AML-193 (cell line): Measurements from ENCODE around the gene WDR75.
"Not testable (repeated sequence)": the region's sequence is repeated elsewhere in the genome, so short reads cannot be mapped to it uniquely, and the experiment has no call there.

ENCODE experiments used
- DNase-seq, 2 experiments: peaks; one replicate each; lab custom pipeline; 2025; lab: John Stamatoyannopoulos, UW

The WDR75 gene

DNA sequence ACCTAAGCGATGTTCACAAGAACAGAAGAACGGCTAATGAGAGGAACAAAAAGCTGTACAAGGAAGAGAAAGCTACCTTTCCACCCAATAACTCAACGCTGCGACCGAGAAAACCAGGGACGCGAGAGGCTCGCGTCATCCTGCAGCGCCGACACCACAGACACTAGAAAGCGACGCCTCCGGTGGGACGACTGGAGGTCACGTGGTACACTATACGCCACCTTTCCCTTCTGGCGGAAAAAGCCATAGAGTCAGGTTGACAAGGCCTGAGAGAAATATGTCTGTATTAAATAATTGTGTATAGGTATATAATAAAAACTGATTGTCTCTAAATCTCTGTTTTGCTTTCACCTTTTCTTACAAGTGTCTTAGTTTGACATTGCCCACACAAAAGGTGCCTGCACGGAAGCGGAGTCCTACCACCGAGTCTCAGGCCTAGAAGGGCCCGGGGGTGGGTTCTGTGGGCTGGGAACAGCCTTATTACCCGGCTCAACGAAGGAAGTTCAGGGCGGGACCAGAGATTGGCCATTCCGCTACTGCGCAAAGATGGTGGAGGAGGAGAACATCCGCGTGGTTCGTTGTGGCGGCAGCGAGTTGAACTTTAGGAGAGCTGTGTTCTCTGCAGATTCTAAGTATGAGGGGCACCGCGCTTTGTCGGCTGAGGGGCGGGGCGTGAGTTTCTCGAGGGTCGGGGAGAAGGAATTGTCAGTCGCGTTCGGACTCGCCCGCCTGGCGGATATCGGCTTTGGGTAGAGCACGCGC, at the start of gene WDR75:
Gene WDR75, plus strand, starts transcription at position 528 of the 762 bp plus-strand sequence. Its CDS starts 19 bp downstream, at position 547.
- DNase-seq = peak; percentile 90 to 96

DNA sequence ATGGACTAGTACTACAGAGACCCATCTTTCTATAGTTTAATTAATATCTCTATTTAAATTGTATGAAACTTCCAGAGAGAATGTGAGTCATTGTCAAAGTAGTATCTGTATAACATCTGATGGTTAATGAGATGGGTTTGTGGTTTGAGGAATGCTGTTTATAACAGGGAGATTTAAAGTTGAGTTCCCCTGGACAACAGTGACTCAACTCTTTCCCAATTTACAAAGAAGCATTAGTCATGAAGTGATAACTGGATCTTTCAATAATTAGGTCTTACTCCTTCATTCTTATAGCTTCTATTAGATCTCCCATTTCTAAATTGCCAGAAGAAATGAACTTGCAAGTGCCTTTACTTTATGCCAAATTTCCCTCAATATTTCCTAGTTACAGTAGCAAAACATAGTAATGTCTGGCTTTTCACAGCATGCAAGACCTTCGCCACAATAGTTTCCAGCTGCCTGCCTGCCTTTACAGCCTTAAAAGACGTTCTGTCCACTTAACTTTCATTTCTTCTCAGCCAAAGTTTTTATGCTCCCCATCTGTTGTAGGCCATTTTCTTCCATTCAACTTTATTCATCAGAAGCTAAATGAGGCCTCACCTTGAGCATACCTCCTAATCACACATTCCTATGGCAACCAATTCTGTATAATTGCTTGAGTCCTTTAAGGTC, 47.7 kb upstream of the WDR75 start:
- DNase-seq = no peak

DNA sequence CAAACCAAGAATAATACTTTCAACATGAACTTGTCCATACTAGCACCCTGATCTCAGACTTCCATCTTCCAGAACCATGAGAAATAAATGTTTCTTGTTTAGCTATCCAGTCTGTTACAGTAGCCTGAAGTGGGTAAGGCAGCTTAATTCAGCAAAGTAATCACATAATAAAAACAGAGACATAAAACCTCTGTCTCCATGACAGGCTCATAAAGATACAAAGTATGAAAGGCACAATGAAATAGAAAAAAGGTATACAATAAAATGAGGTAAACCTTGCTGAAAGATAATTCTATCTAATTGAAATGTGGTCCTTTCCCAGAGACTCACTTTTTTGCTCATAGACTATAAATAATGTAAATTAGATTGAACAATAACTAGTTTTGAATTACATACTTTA, 46.7 kb upstream of the WDR75 start:
- DNase-seq = no peak

DNA sequence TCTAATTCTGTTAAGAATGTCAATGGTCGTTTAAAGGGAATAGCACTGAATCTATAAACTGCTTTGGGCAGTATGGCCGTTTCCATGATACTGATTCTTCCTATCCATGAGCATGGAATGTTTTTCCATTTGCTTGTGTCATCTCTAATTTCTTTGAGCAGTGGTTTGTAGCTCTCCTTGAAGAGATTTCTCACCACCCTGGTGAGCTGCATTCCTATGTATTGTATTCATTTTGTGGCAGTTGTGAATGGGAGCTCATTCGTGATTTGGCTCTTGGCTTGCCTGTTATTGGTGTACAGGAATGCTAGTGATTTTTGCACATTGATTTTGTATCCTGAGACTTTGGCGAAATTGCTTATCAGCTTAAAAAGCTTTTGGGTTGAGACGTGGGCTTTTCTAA, 38.3 kb upstream of the WDR75 start:
- no peak for DNase-seq

DNA sequence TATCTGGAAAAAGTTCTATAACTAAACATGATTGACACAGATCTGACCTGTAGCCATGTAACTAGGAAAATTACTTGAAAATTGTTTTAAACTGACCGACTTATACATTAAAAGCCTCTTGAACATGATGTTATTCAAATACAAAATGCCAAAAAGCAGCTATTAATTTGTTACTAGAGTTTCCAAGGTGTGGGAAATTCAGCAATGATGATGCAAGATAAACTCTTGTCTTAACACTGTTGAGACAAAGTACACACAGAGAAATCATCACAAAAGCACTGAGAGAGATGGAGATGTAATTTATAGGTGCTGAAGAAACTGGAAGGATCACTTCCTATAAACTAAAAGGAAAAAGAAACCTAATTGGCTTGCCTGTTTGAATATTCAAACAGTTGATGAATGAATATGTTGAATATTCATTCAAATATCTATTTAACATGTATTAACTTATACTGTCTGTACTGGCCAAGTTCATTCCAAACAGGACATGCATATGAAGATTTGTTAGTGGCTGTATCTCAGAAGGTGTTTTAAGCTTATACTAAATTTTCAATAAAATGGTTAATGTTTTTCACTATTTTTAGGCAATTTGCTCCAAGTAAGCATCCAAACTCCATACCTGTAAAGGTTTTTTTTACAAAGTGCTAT, 34.6 kb upstream of the WDR75 start:
- no peak for DNase-seq

DNA sequence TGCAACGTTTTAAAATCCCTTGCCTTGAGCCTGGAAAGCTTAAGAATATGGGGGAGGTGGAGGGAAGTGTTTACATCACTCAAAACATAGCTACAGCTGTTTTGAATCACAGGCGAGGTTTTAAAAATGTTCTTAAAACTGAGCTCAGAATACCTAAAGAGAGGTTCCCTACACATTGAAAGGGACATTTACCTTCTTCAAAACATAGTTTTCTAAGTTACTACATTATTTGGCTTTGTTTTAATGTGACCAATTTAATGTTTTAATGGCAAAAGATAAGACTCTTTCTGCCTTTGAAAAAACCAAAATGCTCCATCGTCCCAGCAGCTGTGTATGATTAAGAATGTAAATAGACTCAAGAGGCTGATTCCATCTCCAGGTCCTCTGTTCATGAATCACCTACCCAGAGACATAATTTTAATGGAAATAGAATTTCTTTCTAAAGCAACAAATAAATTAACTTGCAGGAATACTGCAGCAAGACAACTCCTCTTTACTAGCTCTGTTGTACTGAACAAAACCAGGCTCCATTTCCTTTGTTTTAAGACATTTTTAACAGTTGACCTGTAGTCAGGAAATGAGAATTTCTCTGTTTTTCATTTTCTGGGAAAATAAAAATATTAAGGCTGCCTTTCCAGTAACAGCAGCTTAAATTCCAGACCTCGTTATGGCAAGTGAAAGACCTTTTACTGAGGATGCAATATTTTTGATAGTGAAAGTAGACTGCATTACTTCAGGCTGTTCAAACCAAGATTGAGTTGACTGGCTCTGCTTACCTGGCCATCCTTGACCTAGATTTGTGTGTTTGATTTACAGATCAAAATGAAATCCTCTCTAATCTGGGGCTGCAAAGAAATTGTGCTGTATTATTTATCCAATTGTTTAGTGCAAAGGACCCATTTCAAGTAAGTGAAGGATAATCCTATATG, 33.7 kb upstream of the WDR75 start:
- DNase-seq = no peak

DNA sequence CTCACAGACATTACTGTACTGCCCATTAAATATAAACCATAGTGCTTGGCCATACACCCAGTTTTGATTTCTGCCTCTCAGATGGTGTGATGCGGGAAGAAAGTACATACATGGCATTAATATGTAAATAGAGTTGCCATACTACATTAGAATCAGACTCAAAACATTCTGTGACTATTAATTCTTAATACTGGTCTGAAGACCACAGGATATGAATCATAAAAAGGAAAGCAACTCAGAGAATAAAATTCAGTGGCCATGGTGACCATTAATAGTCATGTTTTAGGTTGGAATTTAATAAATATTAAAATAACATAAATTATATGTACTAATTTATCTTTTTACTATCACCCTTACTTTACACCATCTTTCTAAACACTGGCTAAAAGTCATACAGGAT, 33.0 kb upstream of the WDR75 start:
- no peak for DNase-seq

DNA sequence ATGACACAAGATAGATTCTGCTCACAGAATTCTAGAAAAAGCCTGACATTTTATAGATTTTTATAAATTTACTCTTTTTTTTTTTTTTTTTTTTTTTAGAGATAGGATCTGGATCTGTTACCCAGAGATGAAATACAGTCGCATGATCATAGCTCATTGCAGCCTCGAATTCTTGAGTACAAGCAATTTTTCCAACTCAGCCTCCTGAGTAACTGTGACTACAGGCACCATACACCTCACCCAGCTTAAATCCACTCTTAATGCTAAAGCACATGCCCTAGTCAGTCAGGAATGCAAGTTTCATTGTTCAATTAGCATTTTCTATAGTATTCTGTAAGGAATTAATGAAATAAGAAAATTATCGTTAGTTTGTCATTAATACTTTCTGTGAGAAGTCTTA, 32.1 kb upstream of the WDR75 start:
- no peak for DNase-seq

DNA sequence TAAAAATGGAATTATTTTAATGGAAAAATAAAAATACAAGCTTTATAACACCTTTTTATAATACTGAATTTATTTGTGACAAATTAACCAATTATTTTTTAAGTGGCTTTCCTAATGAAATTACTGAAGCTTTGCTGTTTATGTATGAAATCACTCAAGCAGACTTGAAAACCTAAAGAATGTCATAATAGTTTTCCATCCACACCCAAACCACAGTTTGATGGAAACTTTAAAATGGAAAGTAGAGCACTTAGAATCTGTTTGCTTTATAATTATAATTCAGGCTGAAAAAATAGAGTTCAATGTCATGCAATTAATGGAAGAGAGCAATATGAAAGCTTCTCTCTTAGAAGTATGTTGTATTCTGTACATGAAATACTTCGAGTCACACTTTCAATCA, 31.6 kb upstream of the WDR75 start:
- no peak for DNase-seq

DNA sequence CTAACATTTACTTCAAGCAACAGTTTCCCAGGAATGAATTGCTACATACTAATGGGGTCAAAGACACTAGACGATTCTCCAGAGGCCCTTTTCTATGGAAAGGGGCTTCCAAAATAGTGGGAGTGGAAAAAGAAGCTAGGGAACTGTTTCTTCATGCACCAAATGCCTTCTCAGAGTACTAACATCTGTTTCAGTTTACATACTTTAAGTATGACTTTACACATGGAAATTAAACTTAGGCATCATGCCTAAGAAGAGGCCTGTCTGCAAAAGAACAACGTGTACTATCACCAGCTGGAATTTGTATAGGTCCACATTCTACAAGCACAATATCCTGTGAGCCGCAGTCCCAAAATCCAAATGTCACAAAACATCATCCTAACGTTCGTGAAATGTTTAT, 29.4 kb upstream of the WDR75 start:
- DNase-seq = no peak

DNA sequence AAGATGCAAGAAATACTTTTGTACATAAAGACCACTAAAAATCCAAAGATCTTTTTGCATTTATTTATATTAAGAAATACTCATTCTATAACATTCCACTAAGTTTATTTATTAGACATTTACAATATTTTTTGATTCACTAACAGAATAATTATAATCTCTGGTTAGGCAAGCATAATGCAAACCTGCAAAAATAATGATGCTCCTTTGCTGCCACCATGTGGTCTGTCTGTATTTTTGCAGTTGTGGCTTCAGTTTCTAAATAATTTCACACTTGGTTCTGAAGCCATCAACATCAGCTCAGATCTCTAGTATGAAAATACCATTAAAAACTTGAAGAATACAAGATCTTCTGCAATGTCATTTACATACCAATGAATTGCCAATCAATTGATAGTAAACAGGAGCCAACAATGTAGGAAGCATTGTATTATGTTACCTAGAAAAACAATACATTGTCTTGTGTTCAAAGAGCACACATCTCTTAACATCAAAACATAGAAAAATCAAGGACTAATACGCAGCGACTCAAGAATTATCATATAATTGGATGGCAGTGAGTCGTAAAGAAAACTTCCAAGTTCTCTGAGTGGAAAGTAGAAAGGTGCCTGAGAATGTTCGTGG, 28.8 kb upstream of the WDR75 start:
- peak; percentile 43 to 52 for DNase-seq

DNA sequence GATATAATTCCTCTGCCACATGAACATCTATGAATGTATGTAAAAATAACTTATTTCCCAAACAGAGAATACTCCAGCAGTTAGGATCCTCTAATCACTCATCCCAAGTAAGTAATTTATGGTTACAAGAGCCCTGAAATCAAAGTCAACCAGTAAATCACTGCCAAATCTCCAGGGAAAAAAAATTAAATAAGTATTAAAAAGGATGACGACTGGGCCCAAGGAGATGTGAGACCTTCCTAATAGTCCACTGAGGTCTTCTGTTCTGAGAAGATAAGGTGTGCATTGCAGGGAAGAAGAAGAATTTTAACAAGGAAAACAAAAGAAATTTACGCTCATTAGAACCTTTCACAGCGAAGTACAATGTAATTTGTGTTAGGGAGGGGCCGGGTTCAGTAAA, 28.0 kb upstream of the WDR75 start:
- DNase-seq = no peak

DNA sequence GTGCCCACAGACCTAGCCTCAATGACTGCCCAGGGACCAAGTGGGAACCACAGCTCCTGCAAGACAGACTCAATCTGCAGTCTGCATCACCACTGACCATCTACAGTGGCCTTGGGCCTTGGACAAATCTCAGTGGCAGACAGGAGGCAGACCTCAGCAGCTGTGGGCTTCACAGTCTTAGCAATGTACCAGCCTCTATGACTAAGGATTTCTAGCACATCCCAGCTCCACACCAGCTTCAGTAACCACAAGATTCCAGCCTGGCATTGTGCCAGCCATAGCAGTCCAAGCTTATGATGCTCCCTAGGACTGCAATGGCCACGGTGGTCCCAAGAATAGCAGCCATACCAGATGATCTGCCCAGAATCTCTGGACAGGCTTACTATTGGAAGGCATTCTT, 19.6 kb upstream of the WDR75 start:
- DNase-seq = no peak

DNA sequence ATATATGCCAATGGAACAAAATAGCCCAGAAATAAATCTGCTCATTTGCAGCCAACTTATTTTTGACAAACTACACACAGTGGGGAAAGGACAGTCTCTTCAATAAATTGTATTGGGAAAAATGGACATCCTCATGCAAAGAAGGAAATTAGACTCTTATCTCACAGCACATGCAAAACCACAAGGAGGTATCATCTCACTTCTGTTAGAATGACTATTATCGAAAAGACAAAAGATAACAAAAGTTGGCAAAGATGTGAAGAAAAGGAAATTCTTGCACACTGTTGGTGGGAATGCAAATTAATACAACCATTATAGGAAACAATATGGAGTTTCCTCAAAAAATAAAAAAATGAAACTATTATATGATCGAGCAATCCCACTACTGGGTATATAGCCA, 16.3 kb upstream of the WDR75 start:
- DNase-seq = no peak

DNA sequence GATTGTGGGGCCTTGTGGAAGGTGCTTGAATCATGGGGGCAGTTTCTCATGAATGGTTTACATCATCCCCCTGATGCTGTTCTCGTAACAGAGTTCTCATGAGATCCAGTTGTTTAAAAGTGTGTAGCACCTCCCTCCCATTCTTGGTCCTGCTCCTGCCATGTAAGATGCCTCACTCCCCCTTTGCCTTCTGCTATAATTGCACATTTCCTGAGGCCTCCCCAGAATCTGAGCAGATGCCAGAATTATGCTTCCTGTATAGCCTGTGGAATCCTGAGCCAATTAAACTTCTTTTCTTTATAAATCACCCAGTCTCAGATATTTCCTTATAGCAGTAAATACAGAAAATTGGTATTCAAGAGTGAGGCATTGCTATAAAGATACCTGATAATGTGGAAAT, 15.6 kb upstream of the WDR75 start:
- no peak for DNase-seq

DNA sequence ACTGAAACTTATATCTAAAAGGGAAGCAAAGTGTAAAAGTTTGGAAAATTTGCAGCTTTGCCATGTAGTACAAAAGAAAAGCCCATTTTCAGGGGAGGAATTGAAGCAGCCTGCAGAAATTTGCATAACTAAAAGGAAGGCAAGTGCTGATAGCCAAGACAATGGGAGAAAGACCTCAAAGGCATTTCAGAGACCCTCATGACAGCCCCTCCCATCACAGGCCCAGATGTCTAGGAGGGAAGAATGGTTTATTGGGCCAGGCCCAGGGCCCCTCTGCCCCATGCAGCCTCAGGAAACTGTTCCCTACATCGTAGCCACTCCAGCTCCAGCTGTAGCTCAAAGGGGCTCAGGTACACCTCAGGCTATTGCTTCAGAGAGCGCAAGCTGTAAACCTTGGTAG, 14.4 kb upstream of the WDR75 start:
- DNase-seq = no peak

DNA sequence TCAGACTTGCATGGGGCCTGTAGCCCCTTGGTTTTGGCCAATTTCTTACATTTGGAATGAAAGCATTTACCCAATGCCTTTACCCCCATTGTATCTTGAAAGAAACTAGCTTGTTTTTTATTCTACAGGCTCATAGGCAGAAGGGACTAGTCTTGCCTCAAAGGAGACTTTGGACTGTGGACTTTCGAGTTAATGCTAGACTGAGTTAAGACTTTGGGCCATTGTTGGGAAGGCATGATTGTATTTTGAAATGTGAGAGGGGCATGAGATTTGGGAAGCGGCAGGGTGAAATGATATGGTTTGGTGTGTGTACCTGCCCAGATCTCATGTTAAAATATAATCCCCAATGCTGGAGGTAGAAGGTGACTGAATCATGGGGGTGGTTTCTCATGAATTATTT, 13.4 kb upstream of the WDR75 start:
- DNase-seq = no peak

DNA sequence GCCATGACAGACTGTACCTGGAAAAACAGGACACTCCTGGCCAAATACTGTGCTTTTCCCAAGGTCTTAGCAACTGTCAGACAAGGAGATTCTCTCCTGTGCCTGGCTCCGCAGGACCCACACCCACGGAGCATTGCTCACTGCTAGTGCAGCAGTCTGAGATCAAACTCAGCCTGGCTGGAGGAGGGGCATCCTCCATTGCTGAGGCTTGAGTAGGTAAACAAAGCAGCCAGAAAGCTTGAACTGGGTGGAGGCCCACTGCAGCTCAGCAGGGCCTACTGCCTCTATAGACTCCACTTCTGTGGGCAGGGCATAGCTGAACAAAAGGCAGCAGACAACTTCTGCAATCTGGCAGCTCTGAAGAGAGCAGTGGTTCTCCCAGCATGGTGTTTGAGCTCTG, 10.8 kb upstream of the WDR75 start:
- not testable (repeated sequence) for DNase-seq

DNA sequence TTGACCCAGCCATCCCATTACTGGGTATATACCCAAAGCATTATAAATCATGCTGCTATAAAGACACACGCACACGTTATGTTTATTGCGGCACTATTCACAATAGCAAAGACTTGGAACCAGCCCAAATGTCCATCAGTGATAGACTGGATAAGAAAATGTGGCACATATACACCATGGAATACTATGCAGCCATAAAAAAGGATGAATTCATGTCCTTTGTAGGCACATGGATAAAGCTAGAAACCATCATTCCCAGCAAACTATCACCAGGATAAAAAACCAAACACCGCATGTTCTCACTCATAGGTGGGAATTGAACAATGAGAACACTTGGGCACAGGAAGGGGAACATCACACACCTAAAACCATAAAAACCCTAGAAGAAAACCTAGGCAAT, 5.5 kb upstream of the WDR75 start:
- DNase-seq = not testable (repeated sequence)

DNA sequence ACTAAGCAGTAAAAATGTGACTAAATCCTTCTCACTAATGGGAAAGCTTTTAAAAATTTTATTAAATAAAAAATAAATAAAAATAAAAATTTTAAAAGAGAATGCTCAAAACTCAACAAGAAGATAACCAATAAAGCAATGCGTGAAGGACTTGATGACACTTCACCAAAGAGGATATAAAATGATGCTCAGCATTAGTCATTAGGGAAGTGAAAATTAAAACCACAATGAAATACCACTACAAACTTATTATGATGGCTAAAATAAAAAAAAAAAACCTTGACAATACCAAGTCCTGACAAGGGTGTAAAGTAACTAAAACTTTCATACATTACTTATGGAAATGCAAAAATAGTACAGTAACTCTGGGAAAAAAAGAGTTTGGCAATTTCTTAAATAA, 3.3 kb upstream of the WDR75 start:
- DNase-seq = peak in 1 of 2 experiments; percentile 23

DNA sequence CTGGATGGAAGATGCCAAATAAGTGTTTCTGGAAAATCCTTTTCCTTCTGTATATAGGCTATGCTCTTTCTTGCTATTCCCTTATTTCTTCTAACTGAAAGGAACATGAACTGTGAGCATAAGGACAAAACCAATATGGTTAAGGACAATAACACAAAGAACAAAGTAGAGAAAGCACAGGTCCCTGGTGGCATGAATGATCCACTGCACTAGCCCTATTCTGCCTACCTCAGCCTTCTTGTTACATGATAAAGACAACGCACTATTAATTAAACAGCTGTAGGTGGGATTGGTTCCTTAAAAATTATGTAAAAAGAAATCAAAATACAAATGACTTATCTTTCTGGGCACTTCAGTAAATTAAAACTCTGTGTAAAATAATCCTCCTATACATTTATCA, 1.9 kb upstream of the WDR75 start:
- peak in 1 of 2 experiments; percentile 8 for DNase-seq

DNA sequence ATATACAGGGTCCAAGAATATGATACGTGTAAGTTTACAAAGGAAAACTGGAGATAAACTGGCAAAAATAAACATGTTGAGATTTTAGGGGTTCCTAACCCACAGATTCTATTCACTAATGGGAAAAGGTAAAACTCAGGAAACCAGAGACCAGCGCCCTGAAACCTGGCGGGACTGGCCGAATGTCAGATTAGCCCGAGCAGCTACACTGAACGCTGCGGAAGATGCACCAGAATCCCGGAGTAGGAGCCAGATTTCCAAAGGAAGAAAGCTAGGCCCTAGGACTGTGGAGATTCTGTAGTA, 679 bp upstream of the WDR75 start:
- DNase-seq = no peak
